Measurements from ENCODE around the gene SMARCAL1. TPM values are rescaled to one million over a fixed set of nuclear protein-coding genes. Genes with fewer than 3 reads are reported as not detected.

SMARCAL1 gene
- total and polyA plus RNA-seq, 2 of the 13 experiments (the other 11 are each of a cell fraction or from before 2014, with no cell fraction given): 12.7 to 21.3 TPM

GRCh38 chr2:216467845-216468244, 55.6 kb downstream of the SMARCAL1 start:
- 91% methylated on average over 4 of the region's 4 CpGs for WGBS (ENCODE audit: low lambda C conversion rate)
- no peak overlapping the region for H2AFZ ChIP-seq (ENCODE audit: low read length)
- in situ Hi-C loops (cut with HindIII; ENCODE audit: extremely low pct_ligation_motif_present, low pct_unique_long_range_greater_than_20kb): no loop called here
- TF ChIP-seq, protein P1, sequence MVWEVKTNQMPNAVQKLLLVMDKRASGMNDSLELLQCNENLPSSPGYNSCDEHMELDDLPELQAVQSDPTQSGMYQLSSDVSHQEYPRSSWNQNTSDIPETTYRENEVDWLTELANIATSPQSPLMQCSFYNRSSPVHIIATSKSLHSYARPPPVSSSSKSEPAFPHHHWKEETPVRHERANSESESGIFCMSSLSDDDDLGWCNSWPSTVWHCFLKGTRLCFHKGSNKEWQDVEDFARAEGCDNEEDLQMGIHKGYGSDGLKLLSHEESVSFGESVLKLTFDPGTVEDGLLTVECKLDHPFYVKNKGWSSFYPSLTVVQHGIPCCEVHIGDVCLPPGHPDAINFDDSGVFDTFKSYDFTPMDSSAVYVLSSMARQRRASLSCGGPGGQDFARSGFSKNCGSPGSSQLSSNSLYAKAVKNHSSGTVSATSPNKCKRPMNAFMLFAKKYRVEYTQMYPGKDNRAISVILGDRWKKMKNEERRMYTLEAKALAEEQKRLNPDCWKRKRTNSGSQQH (CRISPR knock-in tag; IDR thresholded peaks at IDR 0.05; ENCODE audit: low read depth): no peak
- TF ChIP-seq ZFP36L2 (CRISPR knock-in tag; IDR thresholded peaks at IDR 0.05) (no peak), CEBPG (CRISPR knock-in tag; IDR thresholded peaks at IDR 0.05) (0 out of 2 replicates have a peak, but pooled peaks have one; percentile 7), CEBPB (IDR thresholded peaks at IDR 0.05; ENCODE audit: borderline replicate concordance, low read depth, low read length) (peak; percentile 82)
- TF ChIP-seq, protein P2, sequence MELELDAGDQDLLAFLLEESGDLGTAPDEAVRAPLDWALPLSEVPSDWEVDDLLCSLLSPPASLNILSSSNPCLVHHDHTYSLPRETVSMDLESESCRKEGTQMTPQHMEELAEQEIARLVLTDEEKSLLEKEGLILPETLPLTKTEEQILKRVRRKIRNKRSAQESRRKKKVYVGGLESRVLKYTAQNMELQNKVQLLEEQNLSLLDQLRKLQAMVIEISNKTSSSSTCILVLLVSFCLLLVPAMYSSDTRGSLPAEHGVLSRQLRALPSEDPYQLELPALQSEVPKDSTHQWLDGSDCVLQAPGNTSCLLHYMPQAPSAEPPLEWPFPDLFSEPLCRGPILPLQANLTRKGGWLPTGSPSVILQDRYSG (CRISPR knock-in tag; IDR thresholded peaks at IDR 0.05): no peak
- no TSS peak for BruUV-seq (replicated peaks)
- POLR2A ChIA-PET: interaction anchor here (2.9 kb wide), 1 partner anchor 31 kb away, joined by 8 read pairs; the partner anchor contains the start of gene RPL37A
- ATAC-seq (no peak), DNase-seq (ENCODE audit: low spot score) (no peak), FAIRE-seq (no peak)
- no peaks in the 10 kb centered on the region for H4K20me1 ChIP-seq (ENCODE audit: insufficient read depth, low read length)
- H3K4me2 ChIP-seq (ENCODE audit: low read depth, low read length): no peak overlapping the region
- CTCF ChIA-PET (ENCODE audit: low intra/inter-chr PET ratio, low total read pairs): no interaction called here
- H3K27ac ChIP-seq (ENCODE audit: extremely low read length, insufficient read depth, low read length): no peak overlapping the region
- H3K9me3 ChIP-seq (ENCODE audit: low read length): no peaks in the 10 kb centered on the region
- H3K27me3 ChIP-seq (ENCODE audit: control insufficient read depth in 1 of 2, insufficient read depth in 2 of 2, low read length in 2 of 2): no peaks in the 10 kb centered on the region
- H3K79me2 ChIP-seq (ENCODE audit: insufficient read depth, low read length): no peaks in the 10 kb centered on the region
- intact Hi-C loops (cut with micrococcal nuclease; ENCODE audit: unreplicated experiment): no loop called here
- H3K36me3 ChIP-seq (replicated peaks in 1 of 2; ENCODE audit: control insufficient read depth in 1 of 2, insufficient read depth in 2 of 2, low read length in 2 of 2): peaks cover 6 to 25% of the 10 kb centered on the region in 2 experiments; a peak in 4 of 5 replicates
- H3K4me1 ChIP-seq (ENCODE audit: insufficient read depth, low read length): peaks cover 3% of the 10 kb centered on the region; the same call in 1 of the 2 replicates
- no peak overlapping the region for H3K4me3 ChIP-seq (replicated peaks in 1 of 3; ENCODE audit: insufficient read depth in 1 of 3, low read depth in 2 of 3, low read length in 3 of 3)
- H3K9ac ChIP-seq (ENCODE audit: insufficient read depth, low read depth, low read length): no peak overlapping the region

- no peak for DNase-seq (ENCODE audit: low spot score)
- H3K9me3 ChIP-seq (ENCODE audit: low read length): no peaks in the 10 kb centered on the region
- POLR2A ChIA-PET: no interaction called here
- in situ Hi-C loops (cut with HindIII; ENCODE audit: extremely low pct_ligation_motif_present, low pct_unique_long_range_greater_than_20kb): no loop called here
- no peak overlapping the region for H3K4me2 ChIP-seq (ENCODE audit: low read depth, low read length)
- H3K4me3 ChIP-seq (replicated peaks in 1 of 3; ENCODE audit: insufficient read depth in 1 of 3, low read depth in 2 of 3, low read length in 3 of 3): no peak overlapping the region
- intact Hi-C loops (cut with micrococcal nuclease; ENCODE audit: unreplicated experiment): no loop called here
- FAIRE-seq: no peak
- H2AFZ ChIP-seq (ENCODE audit: low read length): no peak overlapping the region
- CTCF ChIA-PET (ENCODE audit: low intra/inter-chr PET ratio, low total read pairs): no interaction called here
- H3K36me3 ChIP-seq (replicated peaks in 1 of 2; ENCODE audit: control insufficient read depth in 1 of 2, insufficient read depth in 2 of 2, low read length in 2 of 2): peaks cover 6 to 21% of the 10 kb centered on the region in 2 experiments; a peak in 4 of 5 replicates
- no peak overlapping the region for H3K27ac ChIP-seq (ENCODE audit: extremely low read length, insufficient read depth, low read length)
- no peak for ATAC-seq
- no peaks in the 10 kb centered on the region for H3K4me1 ChIP-seq (ENCODE audit: insufficient read depth, low read length)
- H3K27me3 ChIP-seq (ENCODE audit: control insufficient read depth in 1 of 2, insufficient read depth in 2 of 2, low read length in 2 of 2): no peaks in the 10 kb centered on the region
- no peaks in the 10 kb centered on the region for H4K20me1 ChIP-seq (ENCODE audit: insufficient read depth, low read length)
- BruUV-seq (replicated peaks): no TSS peak
- H3K79me2 ChIP-seq (ENCODE audit: insufficient read depth, low read length): no peaks in the 10 kb centered on the region
- no peak overlapping the region for H3K9ac ChIP-seq (ENCODE audit: insufficient read depth, low read depth, low read length)
- TF ChIP-seq ZNF747 (CRISPR knock-in tag; IDR thresholded peaks at IDR 0.05; ENCODE audit: borderline replicate concordance): no peak
- no peak for TF ChIP-seq TBX3 (IDR thresholded peaks at IDR 0.05; ENCODE audit: borderline replicate concordance)
- no peak for TF ChIP-seq ZNF737 (CRISPR knock-in tag; IDR thresholded peaks at IDR 0.05; ENCODE audit: borderline replicate concordance)
- TF ChIP-seq KDM1A (CRISPR knock-in tag; IDR thresholded peaks at IDR 0.05): no peak
- TF ChIP-seq HOXD1 (CRISPR knock-in tag; IDR thresholded peaks at IDR 0.05): no peak
- TF ChIP-seq, protein P3, sequence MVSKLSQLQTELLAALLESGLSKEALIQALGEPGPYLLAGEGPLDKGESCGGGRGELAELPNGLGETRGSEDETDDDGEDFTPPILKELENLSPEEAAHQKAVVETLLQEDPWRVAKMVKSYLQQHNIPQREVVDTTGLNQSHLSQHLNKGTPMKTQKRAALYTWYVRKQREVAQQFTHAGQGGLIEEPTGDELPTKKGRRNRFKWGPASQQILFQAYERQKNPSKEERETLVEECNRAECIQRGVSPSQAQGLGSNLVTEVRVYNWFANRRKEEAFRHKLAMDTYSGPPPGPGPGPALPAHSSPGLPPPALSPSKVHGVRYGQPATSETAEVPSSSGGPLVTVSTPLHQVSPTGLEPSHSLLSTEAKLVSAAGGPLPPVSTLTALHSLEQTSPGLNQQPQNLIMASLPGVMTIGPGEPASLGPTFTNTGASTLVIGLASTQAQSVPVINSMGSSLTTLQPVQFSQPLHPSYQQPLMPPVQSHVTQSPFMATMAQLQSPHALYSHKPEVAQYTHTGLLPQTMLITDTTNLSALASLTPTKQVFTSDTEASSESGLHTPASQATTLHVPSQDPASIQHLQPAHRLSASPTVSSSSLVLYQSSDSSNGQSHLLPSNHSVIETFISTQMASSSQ (IDR thresholded peaks at IDR 0.05; ENCODE audit: low read depth): no peak
- TF ChIP-seq, protein P3 (CRISPR knock-in tag; IDR thresholded peaks at IDR 0.05; ENCODE audit: borderline replicate concordance): no peak
- no peak for TF ChIP-seq SPEN (CRISPR knock-in tag; IDR thresholded peaks at IDR 0.05; ENCODE audit: low read depth)
- no peak for TF ChIP-seq HCFC1 (IDR thresholded peaks at IDR 0.05; ENCODE audit: low read depth, low read length)
These were observed 57.4 kb downstream of the SMARCAL1 start for GRCh38 chr2:216469661-216470060.
